Measurements from ENCODE around the gene TSC22D3.

Gene TSC22D3

DNA sequence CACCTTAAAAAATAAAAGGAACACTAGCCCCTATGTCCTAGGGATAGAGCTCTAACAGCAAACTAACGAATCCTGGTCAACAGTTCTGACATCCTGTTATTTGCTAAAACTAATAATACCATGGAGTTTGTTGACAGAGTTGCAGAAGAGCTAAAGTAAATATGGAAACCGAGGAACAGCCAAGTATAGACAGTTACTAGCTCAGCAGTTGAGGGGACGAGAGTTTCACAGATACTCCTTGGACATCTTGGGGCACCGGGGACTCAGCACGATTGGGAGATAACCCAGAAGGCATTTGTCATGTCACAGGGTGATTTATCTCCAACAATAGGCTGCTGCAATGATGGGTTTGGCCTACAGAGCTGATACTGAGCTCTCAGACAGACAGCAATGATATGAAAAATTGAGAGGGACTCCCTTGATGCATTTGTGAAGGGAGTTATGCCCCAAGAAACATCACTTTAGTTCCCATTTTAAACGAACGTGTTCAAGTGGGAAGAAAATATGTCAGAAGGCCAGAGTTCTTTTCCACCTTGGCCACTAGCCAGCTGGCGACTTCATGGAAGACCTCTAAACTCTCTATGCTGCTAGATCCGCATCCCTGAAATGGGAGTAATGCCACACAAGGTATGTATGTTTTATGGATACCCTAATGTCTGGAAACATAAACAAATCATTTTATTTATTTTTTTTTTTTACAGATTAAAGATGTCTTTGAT is 48.6 kb downstream of the TSC22D3 start:
- H3K4me3 ChIP-seq (ENCODE audit: low read depth, low read length) = no peak overlapping the region
- TF ChIP-seq, protein P1, sequence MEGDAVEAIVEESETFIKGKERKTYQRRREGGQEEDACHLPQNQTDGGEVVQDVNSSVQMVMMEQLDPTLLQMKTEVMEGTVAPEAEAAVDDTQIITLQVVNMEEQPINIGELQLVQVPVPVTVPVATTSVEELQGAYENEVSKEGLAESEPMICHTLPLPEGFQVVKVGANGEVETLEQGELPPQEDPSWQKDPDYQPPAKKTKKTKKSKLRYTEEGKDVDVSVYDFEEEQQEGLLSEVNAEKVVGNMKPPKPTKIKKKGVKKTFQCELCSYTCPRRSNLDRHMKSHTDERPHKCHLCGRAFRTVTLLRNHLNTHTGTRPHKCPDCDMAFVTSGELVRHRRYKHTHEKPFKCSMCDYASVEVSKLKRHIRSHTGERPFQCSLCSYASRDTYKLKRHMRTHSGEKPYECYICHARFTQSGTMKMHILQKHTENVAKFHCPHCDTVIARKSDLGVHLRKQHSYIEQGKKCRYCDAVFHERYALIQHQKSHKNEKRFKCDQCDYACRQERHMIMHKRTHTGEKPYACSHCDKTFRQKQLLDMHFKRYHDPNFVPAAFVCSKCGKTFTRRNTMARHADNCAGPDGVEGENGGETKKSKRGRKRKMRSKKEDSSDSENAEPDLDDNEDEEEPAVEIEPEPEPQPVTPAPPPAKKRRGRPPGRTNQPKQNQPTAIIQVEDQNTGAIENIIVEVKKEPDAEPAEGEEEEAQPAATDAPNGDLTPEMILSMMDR (IDR thresholded peaks at IDR 0.05; ENCODE audit: insufficient read depth, low read length, missing control alignments) = no peak
- DNase-seq (ENCODE audit: low read depth, low spot score) = no peak
- POLR2A ChIA-PET = no interaction called here
- CTCF ChIA-PET = interaction anchor here (1.4 kb wide), 1 partner anchor 8 kb away, joined by 5 read pairs; no protein-coding TSS in a partner anchor

DNA sequence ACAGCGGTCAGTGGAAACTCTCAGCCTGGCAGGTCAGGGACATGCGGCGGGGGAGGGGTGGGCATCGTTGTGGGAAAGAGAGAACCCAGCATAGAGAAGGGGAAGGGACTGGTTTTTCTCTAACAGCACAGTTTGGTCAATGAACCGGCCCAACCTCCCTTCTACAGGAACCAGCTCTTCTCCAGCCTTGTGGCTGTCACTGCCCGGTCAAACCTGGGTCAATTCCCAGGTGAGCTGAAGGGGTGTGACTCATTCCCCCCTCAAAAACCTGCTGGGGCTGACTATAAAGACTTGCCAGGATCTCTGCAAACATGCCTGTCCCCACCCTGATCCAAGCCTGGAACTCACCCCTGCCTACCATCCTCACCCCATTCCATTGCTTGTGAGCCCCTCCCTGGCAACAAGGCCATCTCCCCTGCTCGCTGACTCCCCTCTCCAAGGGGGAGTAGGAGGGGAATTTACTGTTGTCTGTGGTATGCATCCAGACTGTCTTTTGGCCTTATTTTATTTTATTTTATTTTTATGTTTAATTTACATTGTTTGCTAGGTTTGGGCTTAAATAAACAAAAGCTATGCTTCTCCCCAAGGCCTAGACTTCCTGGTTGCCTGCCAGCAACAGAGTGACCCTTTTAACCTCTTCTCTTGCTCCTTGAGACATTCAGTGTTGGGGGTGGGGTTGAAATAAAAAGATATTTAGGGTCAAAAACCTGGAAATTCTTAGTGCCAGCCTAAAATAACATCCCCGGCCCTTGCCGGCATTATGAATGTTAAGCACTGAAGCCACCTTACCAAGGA is 49.6 kb downstream of the TSC22D3 start:
- CTCF ChIA-PET = interaction anchor here (1.4 kb wide), 1 partner anchor 7 kb away, joined by 5 read pairs; no protein-coding TSS in a partner anchor
- H3K4me3 ChIP-seq (ENCODE audit: low read depth, low read length) = no peak overlapping the region
- POLR2A ChIA-PET = no interaction called here
- DNase-seq (ENCODE audit: low read depth, low spot score) = no peak
- TF ChIP-seq, protein P1 (IDR thresholded peaks at IDR 0.05; ENCODE audit: insufficient read depth, low read length, missing control alignments) = no peak

DNA sequence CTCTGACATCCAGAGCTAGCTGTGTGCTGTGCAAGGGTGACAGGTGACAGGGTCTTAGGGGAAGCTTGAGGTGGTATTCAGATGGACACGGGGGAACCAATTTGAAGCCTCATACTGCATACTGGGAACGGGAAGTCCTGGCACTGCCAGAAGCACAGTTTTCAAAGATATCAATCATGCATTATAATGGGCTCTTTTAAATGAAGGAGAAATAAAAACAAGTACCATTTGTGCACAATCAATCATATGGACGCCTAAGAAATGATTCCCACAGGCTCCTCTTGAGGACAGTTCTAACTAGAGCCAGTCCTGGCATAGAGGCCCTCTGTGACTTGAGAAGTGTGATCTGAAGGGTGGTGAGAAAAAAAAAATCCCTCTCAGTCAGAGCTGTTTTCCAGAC is 50.9 kb downstream of the TSC22D3 start:
- TF ChIP-seq, protein P1 (IDR thresholded peaks at IDR 0.05; ENCODE audit: insufficient read depth, low read length, missing control alignments) = no peak
- CTCF ChIA-PET = no interaction called here
- POLR2A ChIA-PET = no interaction called here
- no peak for DNase-seq (ENCODE audit: low read depth, low spot score)
- no peak overlapping the region for H3K4me3 ChIP-seq (ENCODE audit: low read depth, low read length)

DNA sequence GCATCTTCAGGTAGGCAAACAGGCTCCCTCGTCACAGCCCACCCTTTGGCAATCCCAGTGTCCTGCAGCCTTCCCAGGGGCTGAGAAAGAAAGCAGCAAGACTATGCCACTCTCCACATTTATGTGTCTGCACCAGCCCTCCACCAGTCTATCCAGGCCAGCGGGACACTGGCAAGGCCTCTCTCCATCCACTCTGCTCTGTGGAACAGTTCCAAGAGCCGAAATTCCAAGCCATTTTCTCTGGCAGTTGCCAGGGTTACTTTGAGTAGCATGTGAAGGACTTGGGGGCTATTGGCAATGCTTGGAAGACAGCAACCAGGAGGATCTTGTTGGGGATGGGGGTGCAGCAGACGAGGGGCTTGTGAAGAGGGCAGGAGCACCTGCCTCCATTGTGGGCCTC is 52.1 kb downstream of the TSC22D3 start:
- TF ChIP-seq, protein P1 (IDR thresholded peaks at IDR 0.05; ENCODE audit: insufficient read depth, low read length, missing control alignments) = no peak
- DNase-seq (ENCODE audit: low read depth, low spot score) = no peak
- POLR2A ChIA-PET = no interaction called here
- no peak overlapping the region for H3K4me3 ChIP-seq (ENCODE audit: low read depth, low read length)
- CTCF ChIA-PET = no interaction called here

DNA sequence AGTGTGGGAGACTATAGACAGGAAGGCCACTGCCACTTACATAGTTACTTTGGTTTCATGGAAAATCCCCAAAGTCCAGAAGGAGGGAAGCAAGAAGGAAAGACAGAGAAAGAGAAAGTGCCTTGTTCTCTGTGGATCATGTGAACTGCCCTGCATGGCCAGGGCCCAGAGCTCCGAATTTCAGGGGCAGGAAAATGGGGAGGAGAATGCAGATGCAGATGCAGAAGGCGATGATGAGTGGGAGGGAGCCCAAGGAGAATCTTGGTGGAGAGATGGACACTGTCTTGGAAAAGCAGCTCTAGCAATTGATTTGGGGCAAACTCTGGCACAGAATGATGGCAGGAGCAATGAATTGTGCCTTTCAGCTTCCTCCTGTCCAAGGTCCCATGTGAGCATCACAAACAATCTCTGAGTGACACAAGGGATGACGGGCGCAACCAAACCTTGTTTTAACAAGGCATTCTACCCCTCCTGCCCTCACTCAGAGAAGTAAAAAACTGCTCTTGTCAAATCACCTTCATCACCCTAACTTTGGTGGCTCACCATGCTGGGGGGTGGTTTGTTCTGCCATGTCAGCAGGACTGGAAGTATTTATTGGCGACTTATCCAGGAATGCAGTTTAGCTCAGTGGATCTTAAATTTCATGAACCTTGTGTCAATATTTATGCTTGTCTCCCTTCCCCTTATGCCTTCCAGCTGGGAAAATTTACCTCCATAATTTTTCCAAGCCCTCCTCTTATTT is 53.5 kb downstream of the TSC22D3 start:
- no peak overlapping the region for H3K4me3 ChIP-seq (ENCODE audit: low read depth, low read length)
- TF ChIP-seq, protein P1 (IDR thresholded peaks at IDR 0.05; ENCODE audit: insufficient read depth, low read length, missing control alignments) = no peak
- ChIA-PET CTCF (interaction anchor here (8.3 kb wide), 1 partner anchor 64 kb away, joined by 97 read pairs; no protein-coding TSS in a partner anchor), POLR2A (no interaction called here)
- DNase-seq (ENCODE audit: low read depth, low spot score) = no peak

DNA sequence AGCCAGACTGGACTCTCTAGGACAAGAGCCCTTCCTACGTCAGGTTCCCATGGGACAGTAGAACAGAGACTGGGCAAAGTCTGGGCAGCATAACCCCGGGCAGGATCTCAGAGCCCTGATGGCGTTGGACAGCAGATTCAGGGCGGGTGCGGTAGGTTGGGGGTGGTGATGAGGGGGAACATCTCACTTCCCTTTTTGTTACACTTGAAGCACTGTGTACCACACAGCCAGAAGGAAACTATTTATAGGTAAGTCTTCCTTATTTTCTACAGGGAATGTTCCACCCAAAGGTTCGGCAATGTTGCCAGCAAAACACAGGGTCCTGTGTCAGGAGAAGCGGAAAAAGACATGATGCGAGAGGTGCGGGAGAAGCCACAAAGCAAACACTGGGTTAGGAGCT is 54.3 kb downstream of the TSC22D3 start:
- ChIA-PET CTCF (interaction anchor here (8.3 kb wide), 1 partner anchor 63 kb away, joined by 97 read pairs; no protein-coding TSS in a partner anchor), POLR2A (no interaction called here)

More for the DNA sequence above, 54.3 kb downstream of the TSC22D3 start:
- TF ChIP-seq, protein P1 (IDR thresholded peaks at IDR 0.05; ENCODE audit: insufficient read depth, low read length, missing control alignments) = no peak
- H3K4me3 ChIP-seq (ENCODE audit: low read depth, low read length) = no peak overlapping the region
- DNase-seq (ENCODE audit: low read depth, low spot score) = no peak
